ENCODE results near the gene ATP8A2.

ATP8A2 gene

DNA sequence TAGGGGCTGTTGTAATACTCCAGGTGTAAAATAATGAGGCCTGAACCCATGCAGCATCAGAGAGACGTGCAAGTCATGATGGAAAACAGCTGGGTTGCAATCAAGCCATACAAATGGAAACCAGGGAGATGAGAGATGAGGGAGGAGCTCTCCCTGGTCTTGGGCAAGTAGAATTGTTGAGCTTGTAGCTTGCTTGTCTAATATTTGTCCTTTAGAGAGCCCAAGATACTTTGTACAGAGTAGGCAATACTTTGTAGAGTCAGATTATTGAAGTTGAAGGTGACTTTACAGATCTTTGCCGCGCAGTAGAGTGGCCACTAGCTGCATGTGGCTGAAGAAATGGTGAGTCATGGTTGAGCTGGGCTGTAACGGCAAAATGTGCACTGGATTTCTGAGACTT, 8.3 kb downstream of the ATP8A2 start:
- no peak for DNase-seq (ENCODE audit: low read depth)
- TF ChIP-seq, protein P1, sequence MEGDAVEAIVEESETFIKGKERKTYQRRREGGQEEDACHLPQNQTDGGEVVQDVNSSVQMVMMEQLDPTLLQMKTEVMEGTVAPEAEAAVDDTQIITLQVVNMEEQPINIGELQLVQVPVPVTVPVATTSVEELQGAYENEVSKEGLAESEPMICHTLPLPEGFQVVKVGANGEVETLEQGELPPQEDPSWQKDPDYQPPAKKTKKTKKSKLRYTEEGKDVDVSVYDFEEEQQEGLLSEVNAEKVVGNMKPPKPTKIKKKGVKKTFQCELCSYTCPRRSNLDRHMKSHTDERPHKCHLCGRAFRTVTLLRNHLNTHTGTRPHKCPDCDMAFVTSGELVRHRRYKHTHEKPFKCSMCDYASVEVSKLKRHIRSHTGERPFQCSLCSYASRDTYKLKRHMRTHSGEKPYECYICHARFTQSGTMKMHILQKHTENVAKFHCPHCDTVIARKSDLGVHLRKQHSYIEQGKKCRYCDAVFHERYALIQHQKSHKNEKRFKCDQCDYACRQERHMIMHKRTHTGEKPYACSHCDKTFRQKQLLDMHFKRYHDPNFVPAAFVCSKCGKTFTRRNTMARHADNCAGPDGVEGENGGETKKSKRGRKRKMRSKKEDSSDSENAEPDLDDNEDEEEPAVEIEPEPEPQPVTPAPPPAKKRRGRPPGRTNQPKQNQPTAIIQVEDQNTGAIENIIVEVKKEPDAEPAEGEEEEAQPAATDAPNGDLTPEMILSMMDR (IDR thresholded peaks at IDR 0.05; ENCODE audit: insufficient read depth, low read depth, low read length, missing control alignments), result no peak
- no peak overlapping the region for H3K4me3 ChIP-seq (ENCODE audit: low read length)

DNA sequence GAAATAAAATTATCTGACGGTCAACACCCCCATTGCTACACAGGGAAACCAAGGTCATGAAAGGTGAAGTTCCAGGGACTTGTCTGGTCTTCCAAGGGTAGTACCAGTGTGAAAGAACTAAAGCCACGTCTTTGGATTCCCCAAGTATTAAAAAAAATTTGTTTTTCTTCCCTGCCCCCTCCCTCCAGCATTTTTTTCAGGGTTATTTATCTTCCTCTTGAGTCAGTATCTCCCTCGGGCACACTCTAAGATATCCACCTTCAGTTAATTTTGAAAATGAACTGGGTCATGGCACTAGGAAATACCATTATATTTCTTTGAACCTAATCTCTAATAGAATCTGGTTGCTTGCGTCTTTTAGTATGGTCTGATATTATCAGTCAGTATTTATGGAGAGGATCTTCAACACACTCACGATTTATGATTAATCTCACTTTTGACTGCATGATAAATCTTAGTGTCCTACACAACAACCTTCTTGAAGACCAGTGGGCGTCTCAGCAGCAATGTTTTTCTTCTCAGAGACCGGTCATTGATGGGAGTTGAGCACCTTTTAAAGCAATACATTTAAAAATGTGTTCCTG, 9.1 kb downstream of the ATP8A2 start:
- no peak for DNase-seq (ENCODE audit: low read depth)
- TF ChIP-seq, protein P1 (IDR thresholded peaks at IDR 0.05; ENCODE audit: insufficient read depth, low read depth, low read length, missing control alignments), result no peak
- H3K4me3 ChIP-seq (ENCODE audit: low read length), result no peak overlapping the region

DNA sequence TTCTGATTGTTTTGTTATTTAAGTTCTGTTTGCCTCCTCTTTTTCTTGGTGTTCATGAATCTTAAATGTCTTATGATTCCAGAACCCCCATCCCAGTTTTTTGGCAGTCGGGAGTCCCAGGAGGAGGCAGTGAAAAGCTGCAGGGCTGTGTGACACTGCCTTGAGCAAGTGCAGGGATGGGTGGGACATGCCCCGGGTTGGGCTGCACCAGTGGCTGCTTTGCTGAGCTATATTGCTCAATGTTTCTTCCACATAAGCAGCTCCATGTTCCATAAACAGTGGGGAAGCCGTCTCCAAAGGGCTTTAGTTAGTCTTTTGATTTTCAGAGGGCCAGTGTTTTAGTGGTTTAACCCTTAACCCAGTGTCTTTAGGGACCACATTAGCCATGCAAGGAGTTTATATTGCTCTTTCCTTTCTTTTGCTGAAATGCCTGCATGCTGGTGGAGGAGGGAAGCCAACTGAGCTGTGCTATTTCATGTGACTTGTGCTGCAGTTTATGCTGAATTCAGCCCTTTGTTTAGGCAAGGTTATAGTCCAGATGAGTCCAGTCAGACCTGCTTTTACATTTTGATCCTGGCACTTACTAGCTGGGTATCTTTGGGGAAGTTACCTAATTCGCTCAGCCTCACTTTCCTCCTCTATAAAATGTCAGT, 13.1 kb downstream of the ATP8A2 start:
- DNase-seq (ENCODE audit: low read depth), result no peak
- TF ChIP-seq, protein P1 (IDR thresholded peaks at IDR 0.05; ENCODE audit: insufficient read depth, low read depth, low read length, missing control alignments), result no peak
- H3K4me3 ChIP-seq (ENCODE audit: low read length), result no peak overlapping the region

DNA sequence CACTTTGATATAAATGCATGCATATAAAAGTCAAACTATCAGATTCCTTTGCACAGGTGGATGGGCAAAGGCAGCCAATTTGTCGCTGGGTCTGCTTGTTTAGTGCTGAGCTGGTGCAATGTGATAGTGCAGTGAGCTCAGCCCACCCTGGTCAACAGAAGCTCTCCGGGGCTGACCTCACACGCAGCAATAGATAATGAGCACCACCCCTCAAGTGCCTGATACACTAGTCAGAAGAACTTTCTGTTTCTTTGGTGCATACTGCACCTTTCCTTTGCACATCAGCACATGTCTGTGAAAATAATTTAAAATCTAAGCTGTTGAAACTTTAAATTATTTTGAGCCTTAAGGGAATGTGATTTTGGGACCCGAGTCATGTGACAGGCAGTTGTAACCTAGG, 20.2 kb downstream of the ATP8A2 start:
- TF ChIP-seq, protein P1 (IDR thresholded peaks at IDR 0.05; ENCODE audit: insufficient read depth, low read depth, low read length, missing control alignments), result no peak
- H3K4me3 ChIP-seq (ENCODE audit: low read length), result no peak overlapping the region
- no peak for DNase-seq (ENCODE audit: low read depth)

DNA sequence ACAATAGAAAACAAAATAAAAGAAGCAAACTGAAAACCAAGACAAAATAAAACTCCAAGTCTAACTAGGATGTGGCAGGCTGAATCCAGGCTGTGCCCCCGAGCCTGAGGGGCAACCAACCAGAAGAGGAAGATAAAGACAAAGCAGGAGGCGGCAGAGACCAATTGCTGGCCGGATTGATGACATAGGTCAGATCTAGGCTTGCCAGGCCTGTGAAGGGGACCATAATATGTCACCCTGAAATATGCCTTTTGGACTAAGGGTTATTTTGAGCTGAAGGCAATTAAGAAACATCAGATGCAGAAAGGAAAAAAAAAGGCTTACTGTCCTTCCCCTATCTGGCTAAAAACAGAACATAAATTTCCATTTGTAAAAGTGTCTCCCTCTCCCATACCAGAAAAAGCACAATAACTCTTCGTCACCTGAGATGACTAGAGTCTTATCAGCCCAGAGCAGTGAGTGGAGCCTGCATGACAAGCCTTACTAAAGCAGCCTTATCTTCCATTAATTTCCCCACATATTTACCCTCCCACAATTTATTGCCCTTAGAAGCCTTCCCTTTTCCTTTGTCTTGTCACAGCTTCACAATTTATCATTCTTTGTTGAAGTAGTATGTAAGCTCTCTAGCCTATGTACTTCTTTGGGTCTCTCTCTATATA, 22.8 kb downstream of the ATP8A2 start:
- DNase-seq (ENCODE audit: low read depth), result no peak
- TF ChIP-seq, protein P1 (IDR thresholded peaks at IDR 0.05; ENCODE audit: insufficient read depth, low read depth, low read length, missing control alignments), result no peak
- no peak overlapping the region for H3K4me3 ChIP-seq (ENCODE audit: low read length)

DNA sequence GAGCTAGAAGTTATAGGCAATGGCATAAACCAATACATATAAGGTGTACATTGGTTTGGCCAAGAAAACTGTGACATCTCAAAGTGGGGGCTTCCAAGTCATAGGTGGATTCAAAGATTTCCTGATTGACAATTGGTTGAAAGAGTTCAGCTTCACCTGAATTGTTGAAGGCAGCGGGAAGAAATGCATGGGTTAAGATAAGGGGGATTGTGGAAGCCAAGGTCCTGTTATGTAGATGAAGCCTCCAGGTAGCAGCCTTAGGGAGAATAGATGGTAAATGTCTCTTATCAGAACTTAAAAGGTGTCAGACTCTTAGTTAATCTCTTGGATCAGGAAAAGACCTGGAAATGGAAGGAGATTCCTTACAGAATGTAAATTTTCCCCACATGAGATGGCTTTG, 26.0 kb downstream of the ATP8A2 start:
- no peak for DNase-seq (ENCODE audit: low read depth)
- no peak overlapping the region for H3K4me3 ChIP-seq (ENCODE audit: low read length)
- TF ChIP-seq, protein P1 (IDR thresholded peaks at IDR 0.05; ENCODE audit: insufficient read depth, low read depth, low read length, missing control alignments), result no peak
